HL-60 (cell line): ENCODE results near the gene CBX8.
"Not testable (repeated sequence)": the region's sequence is repeated elsewhere in the genome, so short reads cannot be mapped to it uniquely, and the experiment has no call there.

Source experiments
- DNase-seq, 2 experiments: peaks; one replicate each; pipeline ENCODE4 v3.0.0-alpha.2; 2010 to 2020; ENCODE audit warnings: low read depth in 1 of 2, low spot score in 1 of 2
- H3K27ac ChIP-seq: fragments of 250-450 bp; sonication (Bioruptor Pico); replicated peaks from 2 replicates; pipeline ENCODE4 v1.5.1; 2020; ENCODE audit warnings: mild to moderate bottlenecking, moderate library complexity
- H3K27me3 ChIP-seq: fragments of 250-450 bp; sonication (Bioruptor Pico); 2 replicates; pipeline ENCODE4 v1.5.1; 2021; ENCODE audit warnings: mild to moderate bottlenecking, moderate library complexity; ENCODE audit not compliant: insufficient read depth, poor library complexity, severe bottlenecking
- H3K4me3 ChIP-seq: replicated peaks from 2 replicates; pipeline ENCODE4 v1.5.1; 2011; ENCODE audit warnings: mild to moderate bottlenecking, control low read depth, low read length; ENCODE audit not compliant: insufficient read depth
- GABPA ChIP-seq: IDR thresholded peaks from 2 replicates; pipeline ENCODE4 v1.6.1; 2012; ENCODE audit warnings: low read depth
- POLR2AphosphoS5 ChIP-seq: IDR thresholded peaks from 2 replicates; pipeline ENCODE4 v1.6.1; 2012; ENCODE audit warnings: low read depth
- SPI1 ChIP-seq: IDR thresholded peaks from 2 replicates; pipeline ENCODE4 v1.6.1; 2012; ENCODE audit warnings: low read depth, mild to moderate bottlenecking, borderline replicate concordance
- TF ChIP-seq, protein P1 (sequence below): IDR thresholded peaks from 2 replicates; pipeline ENCODE4 v1.6.1; 2012; ENCODE audit warnings: low read depth; ENCODE audit not compliant: insufficient replicate concordance
- TF ChIP-seq, protein P2 (sequence below): IDR thresholded peaks from one replicate; pipeline ENCODE4 v1.5.1; 2011; ENCODE audit warnings: low read length, control low read depth, inconsistent platforms; ENCODE audit not compliant: insufficient read depth

CBX8 gene

DNA sequence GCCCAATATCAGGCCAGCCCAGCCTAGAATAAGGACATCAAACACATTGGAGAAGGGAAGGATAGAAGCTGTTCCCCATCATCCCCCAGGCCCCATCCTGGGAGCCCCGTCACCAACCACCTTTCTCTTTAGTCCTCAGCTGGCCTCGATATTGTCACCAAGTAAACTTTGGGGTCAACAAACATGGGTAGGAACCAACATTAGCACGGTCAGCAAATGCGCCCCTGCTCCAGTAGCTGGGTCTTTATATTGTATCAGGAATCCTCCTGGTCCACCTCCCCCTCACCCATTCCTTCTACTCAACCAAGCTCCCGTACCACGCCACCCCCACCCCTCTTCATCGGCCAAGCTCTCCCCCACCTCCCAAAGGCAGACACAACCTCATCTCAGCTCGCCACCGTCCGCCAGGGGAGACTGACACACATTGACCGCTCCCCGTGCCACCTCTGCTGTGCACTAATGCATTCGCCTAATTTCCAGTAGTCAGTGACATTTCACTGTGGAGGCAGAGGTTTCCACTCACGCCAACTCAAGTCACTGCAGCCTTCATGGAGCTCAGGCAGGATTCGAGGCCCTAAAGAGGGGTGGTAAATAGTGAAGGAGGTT is 39.6 kb downstream of the CBX8 start:
- H3K27me3 ChIP-seq = peaks cover 2% of the 10 kb centered on the region
- H3K27ac ChIP-seq = no peak overlapping the region
- H3K4me3 ChIP-seq = no peak overlapping the region
- no peak for DNase-seq
- TF ChIP-seq, protein P1, sequence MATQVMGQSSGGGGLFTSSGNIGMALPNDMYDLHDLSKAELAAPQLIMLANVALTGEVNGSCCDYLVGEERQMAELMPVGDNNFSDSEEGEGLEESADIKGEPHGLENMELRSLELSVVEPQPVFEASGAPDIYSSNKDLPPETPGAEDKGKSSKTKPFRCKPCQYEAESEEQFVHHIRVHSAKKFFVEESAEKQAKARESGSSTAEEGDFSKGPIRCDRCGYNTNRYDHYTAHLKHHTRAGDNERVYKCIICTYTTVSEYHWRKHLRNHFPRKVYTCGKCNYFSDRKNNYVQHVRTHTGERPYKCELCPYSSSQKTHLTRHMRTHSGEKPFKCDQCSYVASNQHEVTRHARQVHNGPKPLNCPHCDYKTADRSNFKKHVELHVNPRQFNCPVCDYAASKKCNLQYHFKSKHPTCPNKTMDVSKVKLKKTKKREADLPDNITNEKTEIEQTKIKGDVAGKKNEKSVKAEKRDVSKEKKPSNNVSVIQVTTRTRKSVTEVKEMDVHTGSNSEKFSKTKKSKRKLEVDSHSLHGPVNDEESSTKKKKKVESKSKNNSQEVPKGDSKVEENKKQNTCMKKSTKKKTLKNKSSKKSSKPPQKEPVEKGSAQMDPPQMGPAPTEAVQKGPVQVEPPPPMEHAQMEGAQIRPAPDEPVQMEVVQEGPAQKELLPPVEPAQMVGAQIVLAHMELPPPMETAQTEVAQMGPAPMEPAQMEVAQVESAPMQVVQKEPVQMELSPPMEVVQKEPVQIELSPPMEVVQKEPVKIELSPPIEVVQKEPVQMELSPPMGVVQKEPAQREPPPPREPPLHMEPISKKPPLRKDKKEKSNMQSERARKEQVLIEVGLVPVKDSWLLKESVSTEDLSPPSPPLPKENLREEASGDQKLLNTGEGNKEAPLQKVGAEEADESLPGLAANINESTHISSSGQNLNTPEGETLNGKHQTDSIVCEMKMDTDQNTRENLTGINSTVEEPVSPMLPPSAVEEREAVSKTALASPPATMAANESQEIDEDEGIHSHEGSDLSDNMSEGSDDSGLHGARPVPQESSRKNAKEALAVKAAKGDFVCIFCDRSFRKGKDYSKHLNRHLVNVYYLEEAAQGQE = no peak
- TF ChIP-seq GABPA (no peak), SPI1 (no peak), POLR2AphosphoS5 (no peak)
- TF ChIP-seq, protein P2, sequence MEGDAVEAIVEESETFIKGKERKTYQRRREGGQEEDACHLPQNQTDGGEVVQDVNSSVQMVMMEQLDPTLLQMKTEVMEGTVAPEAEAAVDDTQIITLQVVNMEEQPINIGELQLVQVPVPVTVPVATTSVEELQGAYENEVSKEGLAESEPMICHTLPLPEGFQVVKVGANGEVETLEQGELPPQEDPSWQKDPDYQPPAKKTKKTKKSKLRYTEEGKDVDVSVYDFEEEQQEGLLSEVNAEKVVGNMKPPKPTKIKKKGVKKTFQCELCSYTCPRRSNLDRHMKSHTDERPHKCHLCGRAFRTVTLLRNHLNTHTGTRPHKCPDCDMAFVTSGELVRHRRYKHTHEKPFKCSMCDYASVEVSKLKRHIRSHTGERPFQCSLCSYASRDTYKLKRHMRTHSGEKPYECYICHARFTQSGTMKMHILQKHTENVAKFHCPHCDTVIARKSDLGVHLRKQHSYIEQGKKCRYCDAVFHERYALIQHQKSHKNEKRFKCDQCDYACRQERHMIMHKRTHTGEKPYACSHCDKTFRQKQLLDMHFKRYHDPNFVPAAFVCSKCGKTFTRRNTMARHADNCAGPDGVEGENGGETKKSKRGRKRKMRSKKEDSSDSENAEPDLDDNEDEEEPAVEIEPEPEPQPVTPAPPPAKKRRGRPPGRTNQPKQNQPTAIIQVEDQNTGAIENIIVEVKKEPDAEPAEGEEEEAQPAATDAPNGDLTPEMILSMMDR = no peak

DNA sequence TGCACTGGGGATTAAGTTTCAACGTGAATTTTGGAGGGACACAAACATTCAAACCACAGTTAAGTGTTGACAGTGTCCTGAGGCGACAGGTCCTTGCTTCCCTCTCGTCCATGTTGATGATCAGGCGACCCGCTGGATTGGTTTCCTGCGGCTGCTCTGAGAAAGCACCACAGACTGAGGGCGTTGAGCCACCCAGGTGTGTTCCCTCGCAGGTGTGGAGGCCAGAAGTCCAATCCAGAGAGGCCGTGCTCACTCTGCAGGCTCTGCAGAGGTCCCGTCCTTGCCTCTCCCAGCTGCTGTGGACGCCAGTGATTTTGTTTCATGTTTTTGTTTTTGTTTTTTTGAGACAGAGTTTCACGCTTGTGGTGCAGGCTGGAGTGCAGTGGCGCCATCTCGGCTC is 41.3 kb downstream of the CBX8 start:
- Histone ChIP-seq H3K4me3 (no peak overlapping the region), H3K27me3 (peaks cover 9% of the 10 kb centered on the region), H3K27ac (no peak overlapping the region)
- TF ChIP-seq SPI1 = no peak
- no peak for TF ChIP-seq GABPA
- TF ChIP-seq, protein P2 = no peak
- TF ChIP-seq, protein P1 = no peak
- TF ChIP-seq POLR2AphosphoS5 = no peak
- DNase-seq = no peak

DNA sequence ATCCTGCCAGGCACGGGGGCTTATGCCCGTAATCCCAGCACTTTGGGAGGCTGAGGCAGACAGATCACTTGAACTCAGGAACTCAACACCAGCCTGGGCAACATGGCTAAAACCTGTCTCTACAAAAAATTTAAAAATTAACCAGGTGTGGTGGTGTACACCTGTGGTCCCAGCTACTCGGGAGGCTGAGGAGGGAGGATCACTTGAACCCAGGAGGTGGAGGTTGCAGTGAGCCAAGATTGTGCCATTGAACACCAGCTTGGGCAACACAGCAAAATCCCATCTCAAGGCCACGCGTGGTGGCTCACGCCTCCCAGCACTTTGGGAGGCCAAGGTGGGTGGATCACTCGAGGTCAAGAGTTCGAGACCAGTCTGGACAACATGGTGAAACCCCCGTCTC is 42.0 kb downstream of the CBX8 start:
- peaks cover 15% of the 10 kb centered on the region for H3K27me3 ChIP-seq
- H3K27ac ChIP-seq, H3K4me3 ChIP-seq, DNase-seq: not testable (repeated sequence)

DNA sequence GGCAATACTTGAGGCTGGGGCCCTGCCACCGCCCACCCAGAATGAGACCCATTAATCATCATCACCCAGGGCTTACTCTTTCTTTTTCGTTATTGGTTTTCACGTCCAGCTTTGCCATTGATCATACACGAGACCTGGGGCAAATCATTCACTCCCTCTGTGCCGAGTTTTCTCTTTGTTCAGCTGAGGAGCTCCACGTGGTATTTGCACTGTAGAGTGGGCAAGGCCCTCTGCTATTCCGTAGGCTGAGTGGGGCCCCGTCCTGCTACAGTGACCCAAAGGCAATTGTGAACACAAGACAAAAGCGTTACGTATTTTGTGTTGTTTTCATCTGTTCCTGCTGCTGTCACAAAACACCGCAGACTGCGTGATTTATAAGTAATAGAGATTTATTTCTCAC is 42.5 kb downstream of the CBX8 start:
- Histone ChIP-seq H3K27ac (no peak overlapping the region), H3K27me3 (peaks cover 20% of the 10 kb centered on the region), H3K4me3 (no peak overlapping the region)
- no peak for DNase-seq
- TF ChIP-seq, protein P2 = no peak
- TF ChIP-seq POLR2AphosphoS5 (no peak), GABPA (no peak), SPI1 (no peak)
- TF ChIP-seq, protein P1 = no peak
